Fibroblast of upper back skin (primary cell): ENCODE results near the gene DNAJB13.

Experiments
- DNase-seq: peaks from one replicate; pipeline ENCODE4 v3.0.0-alpha.2; 2013

DNAJB13 gene

DNA sequence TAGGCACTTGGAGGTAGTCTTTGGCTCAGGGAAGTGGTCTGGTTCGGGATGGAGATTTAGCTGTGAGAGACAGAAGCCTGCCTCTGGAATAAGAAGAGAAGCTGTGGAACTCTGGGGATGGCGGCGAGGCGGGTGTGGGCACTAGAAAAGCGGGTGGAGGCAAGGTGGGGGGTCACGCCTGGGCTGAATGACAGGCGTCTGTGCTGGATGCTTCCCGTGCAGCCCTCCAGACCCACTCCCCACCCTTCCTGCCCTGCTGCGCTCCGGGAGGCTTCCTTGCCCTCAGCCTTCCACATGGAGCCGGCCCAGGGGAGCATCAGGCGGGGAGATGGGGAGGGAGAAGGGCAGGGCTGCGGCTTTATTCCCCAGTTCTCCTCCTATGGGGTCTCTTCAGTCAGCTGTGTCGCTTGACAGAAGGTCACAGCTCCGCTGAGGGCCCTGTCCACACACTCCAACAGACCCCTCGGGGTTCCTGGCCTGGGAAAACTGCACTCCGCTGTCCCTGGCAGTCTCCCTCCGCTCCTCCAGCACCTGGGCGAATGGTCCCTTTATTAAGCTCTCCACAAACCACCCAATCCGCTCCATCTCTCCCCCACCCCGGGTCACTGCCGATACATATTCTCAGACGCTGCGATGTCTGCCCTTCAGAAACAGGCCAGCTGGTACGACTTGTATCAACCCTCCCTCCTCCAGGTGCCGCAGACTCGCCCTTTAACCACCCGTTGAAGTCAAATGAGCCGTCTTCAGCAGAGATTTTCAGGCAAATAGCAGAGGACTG lies 6.2 kb downstream of the DNAJB13 start:
- no peak for DNase-seq

DNA sequence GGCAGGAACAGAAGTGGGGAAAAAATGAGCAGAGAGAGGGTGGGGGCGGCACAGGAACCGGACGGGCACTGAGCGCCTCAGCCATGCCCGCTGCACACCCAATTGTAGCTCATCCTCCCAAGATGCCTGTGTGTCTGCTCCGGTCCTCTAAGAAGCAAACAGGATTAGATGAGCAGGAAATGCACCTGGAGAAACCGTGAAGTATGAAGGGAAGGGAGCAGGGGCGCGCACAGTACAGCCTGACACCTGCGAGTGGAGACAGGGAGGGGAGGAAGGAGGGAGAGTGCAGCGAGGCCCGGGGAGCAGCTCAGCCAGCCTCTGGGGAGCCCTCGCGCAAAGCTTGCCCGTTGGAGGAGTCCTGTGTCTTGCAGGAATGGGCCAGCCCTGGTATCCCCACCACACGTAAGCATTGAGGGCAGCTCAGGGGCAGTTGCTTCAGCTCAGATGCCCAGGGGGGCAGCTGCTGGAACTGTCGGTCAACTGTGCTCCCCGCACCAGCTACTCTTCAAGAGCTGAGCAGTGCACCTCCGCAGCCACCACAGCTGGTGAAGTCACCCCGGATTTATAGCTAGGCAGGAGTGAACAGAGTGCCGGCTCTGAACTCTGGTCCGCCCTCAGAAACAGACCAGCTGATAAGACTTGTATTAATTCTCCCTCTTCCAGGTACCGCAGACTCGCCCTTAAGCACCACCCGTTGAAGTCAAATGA lies 7.0 kb downstream of the DNAJB13 start:
- no peak for DNase-seq

DNA sequence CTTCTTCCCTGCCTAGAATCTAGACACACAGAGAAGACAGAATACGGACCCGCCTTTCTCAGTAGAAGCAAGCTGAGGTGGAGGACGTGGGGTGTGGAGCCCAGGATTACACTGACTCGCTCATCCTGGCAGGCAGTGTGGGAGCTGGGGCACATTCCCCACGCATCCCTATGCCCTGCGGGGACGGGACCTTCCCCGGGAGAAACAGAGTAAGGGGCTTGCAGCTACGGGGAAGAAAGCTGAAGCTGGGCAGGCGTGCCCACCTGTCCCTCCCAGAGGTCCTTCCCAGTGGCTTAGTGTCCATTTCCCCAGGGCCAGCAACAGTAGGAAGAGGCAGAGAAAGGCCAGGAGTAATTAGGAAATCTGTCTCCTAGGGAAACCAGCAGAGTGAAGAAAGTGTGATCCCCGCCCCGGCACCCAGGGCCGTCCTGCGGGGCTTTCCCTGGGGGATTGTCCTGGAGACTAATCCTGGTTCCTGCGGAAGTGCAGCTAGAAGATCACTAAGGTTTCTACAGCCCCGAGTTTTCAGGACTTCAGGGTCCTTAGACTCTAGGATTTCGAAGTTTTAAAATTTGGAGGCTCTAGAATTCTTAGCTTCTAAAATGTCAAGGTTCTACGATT lies 7.8 kb downstream of the DNAJB13 start:
- no peak for DNase-seq

DNA sequence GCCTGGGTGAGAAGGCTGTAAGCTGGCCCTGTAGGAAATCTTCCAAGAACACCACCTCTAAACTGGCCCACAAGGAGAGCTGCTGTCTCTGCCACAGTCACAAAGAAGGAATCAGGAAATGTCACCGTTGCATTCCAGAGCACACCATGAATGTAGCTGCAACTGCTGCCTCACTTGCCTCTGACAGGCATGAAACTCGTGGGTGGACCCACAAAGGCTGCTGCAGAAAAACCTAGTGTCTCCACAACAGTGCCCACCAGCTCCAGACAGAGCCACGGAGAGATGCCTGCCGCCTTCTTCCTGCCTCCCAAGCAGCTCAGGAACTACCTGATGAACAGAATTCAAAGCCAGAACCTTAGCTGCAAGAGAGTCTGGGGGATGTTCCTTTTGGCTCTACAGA lies 10.5 kb downstream of the DNAJB13 start:
- peak; percentile 37 for DNase-seq

DNA sequence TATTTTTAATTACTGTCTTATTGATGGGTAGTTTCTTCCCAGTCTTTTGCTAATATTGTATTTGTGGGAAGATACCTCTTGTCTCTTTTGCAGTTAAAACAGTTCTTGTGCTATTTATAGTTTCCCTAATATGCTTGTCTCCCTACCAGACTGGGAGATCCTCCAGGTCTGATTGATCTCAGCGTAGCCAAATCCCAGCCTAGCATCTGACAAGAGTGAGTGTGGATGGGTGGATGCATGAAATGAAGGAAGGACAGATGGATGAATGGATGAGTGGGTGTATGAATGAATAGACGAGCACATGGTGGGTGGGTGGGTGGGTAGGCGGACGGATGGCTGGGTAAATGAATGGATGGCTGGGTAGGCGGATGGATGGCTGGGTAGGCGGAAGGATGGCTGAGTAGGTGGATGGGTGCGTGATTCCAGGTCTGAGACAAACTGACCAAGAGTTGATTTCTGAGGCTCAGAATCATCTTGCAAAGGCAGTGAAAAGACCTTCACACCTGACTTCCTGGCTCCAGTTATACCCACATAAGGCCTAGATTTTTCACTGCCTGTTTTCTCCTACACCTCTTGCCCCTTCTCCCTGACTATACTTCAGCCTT lies 11.4 kb downstream of the DNAJB13 start:
- no peak for DNase-seq

DNA sequence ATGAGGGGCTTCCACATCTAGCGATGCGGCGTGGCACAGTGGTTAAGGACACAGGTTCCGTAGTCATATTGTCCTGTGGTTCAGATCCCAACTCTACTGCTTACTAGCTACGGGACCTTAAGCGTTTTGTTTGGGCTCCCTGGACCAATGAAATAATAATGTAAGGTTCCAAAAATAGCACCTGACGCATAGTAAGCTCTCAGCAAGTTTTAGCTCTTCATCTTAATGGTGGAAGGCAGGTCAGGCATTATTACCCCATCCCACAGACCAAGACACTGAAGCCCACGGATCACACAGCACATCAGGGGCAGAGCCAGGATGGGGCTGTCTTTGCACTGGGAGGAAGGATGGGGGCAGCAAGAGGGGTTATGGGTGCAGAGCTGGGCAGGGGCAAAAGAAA lies 13.0 kb downstream of the DNAJB13 start:
- DNase-seq, result no peak

DNA sequence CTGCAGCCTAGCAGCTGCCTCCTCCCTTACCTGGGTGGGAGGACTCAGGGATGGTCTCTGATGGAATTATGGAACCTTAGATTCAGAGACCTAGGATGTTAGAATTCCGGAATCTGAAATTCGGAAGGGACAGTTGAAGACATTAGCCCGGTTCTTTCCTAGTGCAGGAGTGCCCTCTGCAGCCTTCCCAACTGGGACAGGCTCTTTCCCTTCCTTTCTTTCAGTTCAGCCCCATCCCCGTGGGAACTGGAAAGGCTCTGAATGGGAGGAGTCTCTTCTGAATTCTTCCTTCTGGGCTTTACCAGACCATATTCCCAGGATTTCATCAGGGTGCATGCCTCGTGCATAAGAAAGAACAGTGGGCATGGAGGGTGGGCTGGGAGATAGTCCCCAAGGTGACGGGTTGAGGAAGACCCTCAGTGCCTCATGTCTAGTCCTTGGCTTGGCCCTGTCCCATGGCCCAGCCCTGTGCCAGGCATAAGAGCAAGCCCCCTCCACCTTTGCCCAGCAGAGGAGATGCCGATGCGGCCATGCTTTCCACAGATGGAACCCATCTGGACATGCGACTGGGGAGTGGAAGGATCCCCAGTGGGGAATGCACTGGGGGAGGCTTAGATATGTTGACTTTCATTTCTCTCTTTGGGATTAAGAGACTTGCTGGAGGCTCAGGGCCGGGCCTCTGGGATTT lies 14.4 kb downstream of the DNAJB13 start:
- DNase-seq, result peak; percentile 31

DNA sequence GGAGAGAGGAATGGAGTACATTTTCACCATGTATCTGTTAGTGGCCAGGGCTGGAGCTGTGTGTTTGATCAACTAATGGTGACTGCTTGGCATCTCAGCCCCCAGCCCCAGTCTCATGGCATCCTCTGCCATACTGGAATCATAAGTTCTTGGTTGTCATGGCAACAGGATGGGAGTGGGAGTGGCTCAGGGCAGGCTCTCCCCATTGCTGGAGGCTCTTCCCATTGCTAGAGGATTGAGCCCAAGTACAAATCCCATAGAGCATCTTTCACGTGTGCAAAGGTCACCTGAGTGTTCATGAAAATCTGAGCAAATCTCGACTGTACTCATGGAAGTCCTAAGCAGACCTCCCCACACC lies 14.9 kb downstream of the DNAJB13 start:
- DNase-seq, result no peak

DNA sequence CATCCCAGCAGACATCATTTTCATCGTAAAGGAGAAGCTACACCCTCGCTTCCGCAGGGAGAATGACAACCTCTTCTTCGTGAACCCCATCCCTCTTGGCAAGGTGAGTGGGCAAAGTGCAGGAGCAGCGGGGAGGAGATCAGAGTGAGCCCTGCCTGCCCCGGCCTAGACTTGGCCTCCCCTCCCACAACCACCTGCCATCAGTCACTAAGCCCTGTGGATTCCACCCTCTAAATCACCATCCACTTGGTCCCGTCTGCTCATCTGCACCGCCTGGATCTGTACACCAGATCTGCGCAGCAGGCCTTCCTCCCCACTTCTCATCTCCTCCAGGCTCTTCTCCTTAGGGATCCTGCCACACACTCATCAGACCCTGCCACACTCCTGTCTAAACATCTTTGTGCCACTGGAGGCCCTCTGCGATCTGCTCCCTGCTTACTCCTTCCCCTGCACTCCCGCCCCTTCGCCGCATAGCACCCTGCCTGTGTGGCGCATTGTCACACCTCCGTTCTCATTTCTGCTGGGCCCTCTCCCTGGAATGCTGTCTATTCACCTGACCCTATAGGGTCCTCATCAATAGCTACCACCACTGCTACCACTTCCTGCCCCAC lies 17.6 kb downstream of the DNAJB13 start:
- no peak for DNase-seq

DNA sequence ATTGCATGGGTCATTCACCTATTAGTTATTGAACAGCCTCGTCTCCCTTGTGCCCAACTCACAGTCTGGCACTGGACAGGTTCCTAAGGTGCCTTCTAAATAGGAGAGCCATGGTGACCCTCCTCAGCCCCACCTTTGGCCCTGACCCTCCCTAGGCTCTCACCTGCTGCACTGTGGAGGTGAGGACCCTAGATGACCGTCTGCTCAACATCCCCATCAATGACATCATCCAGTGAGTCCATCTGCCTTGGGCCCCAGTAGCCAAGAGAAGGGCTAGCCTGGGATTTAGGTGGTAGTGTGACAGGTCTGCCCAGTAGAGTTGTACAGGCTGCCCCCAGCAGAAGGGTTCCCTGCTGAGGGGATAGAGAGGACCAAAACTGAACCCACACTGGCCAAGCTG lies 18.3 kb downstream of the DNAJB13 start:
- no peak for DNase-seq

DNA sequence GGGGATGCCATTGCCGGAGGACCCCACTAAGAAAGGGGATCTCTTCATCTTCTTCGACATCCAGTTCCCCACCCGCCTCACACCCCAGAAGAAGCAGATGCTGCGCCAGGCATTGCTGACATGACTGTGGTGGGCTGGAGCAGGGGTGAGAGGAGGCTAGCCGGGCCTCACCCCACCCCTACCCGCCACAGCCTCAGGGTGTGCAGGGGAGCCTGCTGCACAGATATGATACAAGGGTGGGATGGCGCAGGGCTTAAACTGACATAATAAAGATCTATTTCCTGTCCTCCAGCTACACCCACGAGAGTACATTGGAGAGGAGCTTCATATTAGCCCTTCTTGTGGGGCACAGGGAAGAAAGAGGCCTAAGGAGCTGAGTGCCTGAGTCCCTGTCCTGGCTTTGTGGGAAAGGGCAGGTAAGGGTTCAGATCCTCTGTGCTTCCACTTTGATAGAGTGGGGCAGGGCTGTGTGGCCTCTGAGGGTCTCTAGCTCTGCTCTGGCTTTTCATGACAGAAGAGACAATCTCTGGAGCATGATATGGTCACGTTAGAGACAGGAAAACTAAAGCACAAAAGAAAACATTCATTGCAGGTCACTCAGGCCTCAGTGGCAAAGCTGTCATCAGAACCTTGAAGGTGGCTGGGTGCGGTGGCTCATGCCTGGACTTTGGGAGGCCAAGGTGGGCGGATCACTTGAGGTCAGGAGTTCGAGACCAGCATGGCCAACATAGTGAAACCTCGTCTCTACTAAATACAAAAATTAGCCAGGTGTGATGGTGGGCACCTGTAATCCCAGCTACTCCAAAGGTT lies 19.4 kb downstream of the DNAJB13 start:
- DNase-seq, result no peak

DNA sequence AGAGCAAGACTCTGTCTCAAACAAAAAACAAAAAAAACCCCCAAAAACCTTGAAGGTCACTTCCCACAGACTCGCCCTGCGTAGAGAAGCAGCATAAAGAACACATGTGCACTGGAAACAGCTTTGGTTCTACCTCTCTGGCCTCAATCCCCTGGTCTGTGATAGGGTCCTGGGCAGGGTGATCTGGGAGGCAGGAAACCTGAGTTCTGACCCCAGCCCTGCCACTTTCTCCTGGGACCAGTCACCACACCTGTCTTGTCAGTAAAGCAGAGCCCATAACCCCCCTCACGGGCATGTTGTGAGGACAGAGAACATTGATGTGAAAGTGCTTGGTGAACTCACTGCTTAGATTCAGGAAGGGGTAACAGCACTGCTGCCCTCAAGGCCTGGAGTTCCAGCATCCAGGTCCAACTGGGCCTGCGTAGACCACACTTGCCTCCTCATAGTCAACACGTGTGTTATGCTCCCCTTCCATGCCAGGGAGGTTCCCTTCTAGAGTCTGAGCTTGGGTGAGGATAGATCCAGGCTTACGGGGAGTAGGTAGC lies 20.4 kb downstream of the DNAJB13 start:
- DNase-seq, result no peak

DNA sequence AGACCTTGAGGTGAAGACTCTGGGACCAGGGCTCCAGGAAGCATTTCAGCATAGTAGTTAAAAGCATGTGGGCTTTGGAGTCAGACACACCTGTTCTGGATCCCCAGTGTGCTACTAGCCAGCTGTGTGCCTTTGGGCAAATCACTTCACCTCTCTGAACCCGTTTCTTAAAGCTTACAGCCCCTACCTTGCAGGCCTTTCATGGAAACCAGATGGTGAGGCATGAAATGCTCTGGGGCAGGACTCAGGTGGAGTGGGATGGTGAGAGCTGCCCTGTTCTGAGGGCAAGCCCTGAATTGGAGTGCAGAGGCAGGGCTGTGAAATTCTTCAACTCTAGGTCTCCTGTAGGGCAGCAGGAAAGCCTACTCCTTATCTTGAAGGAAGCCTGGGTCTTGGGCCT lies 21.4 kb downstream of the DNAJB13 start:
- no peak for DNase-seq

DNA sequence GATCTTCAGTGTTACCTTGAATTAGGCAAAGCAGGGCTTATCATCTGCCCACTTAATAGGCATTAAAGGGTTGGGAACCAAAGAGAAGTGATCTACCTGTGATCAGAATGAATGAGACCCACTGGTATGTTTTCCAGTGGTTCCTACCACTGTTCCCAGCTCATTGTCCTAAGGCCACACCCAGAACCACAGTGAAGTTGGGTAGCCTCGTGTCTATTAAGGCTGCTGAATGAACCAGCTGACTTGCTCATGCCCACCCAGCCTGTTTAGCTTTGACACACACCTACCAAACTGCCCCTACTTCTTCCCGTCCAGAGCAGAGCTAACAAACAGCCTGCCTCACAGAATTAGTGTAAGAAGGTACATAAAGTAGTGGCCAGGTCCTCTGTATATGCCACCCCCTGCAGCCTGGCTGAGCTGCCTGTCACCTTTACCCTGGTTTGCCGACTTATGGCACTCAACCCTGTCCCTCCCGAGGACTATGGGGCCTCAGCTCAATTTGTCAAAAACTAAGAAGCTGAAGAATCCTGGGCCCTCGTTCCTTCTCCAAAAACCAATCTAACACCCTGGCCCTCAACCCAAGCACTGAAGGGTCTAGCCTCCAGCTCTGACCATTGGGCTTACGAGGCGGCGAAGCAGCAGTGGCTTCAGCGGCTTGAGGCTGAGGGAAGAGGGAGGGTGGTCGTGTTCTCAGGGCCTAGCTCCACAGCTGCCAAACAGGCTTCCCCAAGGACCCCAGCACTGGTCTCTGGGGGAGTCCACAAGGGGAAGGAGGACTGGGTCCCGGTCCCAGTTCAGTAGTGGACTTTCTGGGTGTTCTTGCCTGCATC lies 22.0 kb downstream of the DNAJB13 start:
- DNase-seq, result no peak

DNA sequence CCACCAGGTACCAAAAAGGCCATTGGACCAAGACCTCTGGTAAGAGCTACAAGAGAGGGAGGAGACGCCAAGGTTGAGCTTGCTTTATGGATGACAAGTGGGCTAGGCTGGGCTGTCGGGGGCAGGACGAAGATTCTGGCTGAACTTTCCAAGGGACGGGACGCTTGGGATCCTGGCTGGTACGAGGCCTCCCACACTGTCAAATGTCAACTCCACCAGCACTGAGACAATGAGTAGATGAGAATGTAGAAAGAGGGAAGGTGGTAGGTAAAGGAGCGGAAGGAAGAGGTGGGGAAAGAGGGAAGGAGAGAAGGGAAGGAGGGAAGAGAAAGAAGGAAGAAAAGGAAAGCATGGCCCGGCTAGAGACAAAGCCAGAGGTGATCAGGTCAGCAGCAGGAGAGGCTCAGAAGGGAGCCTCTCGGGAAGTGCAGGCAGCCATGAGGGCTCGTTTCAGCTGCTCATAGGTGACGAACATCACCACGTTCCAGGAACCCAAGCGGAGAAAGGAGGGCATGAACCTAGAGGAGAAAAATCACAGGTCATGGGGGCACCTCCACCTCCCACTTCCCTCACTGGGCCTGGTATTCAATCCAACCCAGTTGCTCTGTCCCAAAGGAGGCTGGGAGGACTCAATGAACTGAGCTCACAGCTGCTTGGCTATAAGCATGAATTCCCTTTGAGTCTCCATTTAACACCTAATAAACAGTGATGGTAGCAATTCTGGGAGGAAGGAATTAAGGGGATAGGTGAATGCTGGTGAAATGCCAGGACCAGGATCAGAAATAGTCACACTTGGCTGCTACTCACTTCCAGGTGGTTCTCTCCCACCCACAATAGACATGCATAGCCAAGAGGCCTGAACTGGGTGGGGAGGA lies 24.0 kb downstream of the DNAJB13 start:
- DNase-seq, result no peak

DNA sequence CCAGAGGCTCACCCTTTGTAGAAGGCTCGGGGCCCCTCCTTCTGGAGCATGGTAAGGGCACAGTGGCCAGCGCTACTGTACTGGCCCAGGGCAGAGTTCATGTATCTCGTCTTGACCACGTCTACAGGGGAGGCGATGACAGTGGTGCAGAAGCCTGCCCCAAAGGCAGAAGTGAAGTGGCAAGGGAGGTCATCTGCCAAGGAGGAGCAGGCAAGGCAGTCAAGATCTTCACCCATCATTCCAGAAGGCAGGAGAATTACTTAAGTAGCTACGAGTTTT lies 24.6 kb downstream of the DNAJB13 start:
- no peak for DNase-seq

DNA sequence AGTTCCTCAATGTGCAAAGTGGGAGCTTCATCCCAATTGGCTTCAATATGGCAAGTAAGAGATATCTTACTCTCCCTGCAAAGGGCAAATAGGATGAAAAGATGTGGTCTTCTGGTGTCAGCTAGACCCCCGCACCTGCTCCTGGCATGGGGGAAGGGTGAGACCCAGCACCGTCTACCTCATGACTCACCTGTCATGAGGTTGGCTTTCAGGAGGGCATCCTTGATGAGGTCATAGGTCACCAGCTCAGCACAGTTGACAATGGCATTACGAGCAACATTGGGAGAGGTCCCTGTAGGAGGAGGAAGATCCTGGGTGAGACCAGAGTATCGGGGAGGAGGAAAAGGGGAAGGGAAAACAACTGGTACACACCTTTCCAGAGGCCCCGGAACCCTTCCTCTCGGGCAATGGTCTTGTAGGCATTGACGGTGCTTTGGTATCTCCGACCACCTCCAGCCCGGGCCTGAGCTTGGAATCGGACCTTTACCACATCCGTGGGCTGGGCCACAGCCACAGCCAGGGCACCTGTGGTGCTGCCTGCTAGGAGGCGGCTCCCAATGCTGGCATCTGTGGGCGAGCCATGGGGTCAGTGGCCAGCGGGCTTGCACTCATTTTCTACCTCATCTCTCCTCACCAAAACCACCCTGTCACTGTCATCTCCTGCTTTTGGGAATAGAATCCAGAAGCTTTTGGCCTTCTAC lies 25.8 kb downstream of the DNAJB13 start:
- DNase-seq, result no peak

DNA sequence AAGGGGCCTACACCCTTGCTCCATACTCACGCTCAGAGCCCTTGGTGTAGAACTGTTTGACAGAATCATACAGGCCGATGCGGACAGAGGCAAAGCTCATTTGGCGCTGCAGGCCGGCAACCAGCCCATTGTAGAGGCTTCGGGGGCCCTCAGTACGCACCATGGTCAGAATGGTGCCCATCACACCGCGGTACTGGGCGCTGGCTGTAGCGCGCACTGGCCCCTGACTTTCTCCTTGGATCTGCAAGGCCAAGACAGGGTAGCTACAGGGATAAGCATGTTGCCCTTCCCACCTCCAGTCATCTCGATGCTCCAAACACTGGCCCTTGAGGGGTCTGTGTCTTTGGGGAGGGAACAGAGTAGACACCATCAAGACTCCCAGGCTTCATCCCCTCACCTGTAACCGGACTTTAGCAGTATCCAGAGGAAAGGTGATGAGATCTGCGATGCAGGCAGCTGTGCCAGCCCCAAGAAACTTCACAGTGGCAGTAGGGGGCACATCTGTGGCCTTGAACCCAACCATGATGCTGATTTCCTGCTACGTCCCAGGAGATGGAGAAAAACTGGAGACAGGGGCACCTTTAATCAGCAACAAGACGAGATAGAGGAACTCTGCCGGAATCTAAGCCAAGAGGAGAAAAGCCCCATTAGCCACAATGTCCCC lies 27.2 kb downstream of the DNAJB13 start:
- no peak for DNase-seq
